ENCODE results near the gene CNGA3.
"Not testable (repeated sequence)": the region's sequence is repeated elsewhere in the genome, so short reads cannot be mapped to it uniquely, and the experiment has no call there.

Gene CNGA3

DNA sequence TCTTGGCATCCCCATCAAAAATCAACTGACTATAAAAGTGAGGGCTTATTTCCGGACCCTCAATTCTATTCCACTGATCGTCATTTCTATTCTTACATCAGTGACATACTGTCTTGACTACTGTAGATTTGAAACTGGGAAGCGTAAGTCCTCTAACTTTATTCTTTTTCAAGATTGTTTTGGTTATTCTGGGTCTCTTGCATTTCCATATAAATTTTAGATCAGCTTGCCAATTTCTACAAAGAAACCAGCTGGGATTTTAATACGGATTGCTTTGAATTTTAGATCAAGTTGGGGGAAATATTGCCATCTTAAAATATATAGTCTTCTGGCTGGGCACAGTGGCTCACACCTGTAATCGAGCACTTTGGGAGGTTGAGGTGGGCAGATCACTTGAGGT is 80.5 kb downstream of the CNGA3 start:
- no peaks in the 10 kb centered on the region for H3K4me1 ChIP-seq (ENCODE audit: insufficient read depth, low read length)
- H3K27ac ChIP-seq (ENCODE audit: low read depth, low read length) = no peak overlapping the region
- H3K36me3 ChIP-seq (ENCODE audit: insufficient read depth, low read length) = no peaks in the 10 kb centered on the region
- H3K4me3 ChIP-seq (ENCODE audit: low read length) = no peak overlapping the region
- no peak overlapping the region for H3K9ac ChIP-seq (ENCODE audit: low read depth, low read length)
- 95% methylated on average over 5 of the region's 5 CpGs for WGBS
- peaks cover 18% of the 10 kb centered on the region for H3K9me3 ChIP-seq (ENCODE audit: insufficient read depth, low read depth, low read length)
- H3K27me3 ChIP-seq (ENCODE audit: insufficient read depth, low read length) = no peaks in the 10 kb centered on the region

DNA sequence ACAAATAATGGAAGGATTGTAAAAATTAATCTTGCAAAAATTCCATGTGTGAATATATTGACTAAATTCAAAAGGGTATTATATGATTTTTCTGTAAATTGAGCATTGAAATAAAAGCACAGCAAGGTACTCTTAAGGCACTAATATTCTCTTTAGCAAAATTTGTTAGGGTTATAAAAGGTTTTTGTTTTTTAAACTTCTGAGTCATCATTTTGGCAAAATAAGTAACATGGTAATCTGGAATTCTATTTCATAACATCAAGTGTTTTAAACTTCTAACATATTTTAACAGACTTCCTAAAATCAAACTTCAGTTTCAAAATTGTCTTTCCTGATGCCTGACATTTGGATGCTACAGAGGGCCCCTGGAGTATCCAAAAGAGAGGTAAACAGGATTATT is 85.9 kb downstream of the CNGA3 start:
- H3K9ac ChIP-seq (ENCODE audit: low read depth, low read length) = no peak overlapping the region
- H3K4me1 ChIP-seq (ENCODE audit: insufficient read depth, low read length) = peaks cover 3% of the 10 kb centered on the region; the same call in 1 of the 2 replicates
- H3K27ac ChIP-seq (ENCODE audit: low read depth, low read length) = no peak overlapping the region
- no peak overlapping the region for H3K4me3 ChIP-seq (ENCODE audit: low read length)
- H3K36me3 ChIP-seq (ENCODE audit: insufficient read depth, low read length) = no peaks in the 10 kb centered on the region
- H3K9me3 ChIP-seq (ENCODE audit: insufficient read depth, low read depth, low read length) = peaks cover 38% of the 10 kb centered on the region
- no peaks in the 10 kb centered on the region for H3K27me3 ChIP-seq (ENCODE audit: insufficient read depth, low read length)

DNA sequence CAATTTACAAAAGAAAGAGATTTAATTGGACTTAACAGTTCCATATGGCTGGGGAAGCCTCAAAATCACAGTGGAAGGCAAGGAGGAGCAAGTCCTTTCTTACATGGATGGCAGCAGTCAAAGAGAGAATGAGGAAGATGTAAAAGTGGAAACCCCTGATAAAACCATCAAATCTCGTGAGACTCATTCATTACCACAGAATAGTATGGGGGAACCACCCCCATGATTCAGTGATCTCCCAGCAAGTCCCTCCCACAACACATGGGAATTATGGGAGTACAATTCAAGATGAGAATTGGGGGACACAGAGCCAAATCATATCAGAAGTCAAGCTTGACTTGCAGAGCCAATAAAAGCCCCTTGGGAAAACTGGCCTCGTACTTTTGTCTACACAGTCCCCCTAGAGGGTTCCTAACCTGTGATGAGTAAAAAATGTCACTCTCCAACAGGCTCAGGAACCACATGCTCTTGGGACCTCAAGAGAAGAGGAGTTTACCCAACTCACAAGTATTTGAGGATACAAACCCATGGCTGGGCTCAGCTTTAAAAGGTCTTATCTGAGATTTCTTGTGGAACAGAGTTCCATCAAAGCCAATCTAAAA is 87.2 kb downstream of the CNGA3 start:
- no peak overlapping the region for H3K27ac ChIP-seq (ENCODE audit: low read depth, low read length)
- H3K4me3 ChIP-seq (ENCODE audit: low read length) = no peak overlapping the region
- peaks cover 16% of the 10 kb centered on the region; the same call in 1 of the 2 replicates for H3K4me1 ChIP-seq (ENCODE audit: insufficient read depth, low read length)
- 100% methylated on average over 1 of the region's 2 CpGs for WGBS
- H3K27me3 ChIP-seq (ENCODE audit: insufficient read depth, low read length) = no peaks in the 10 kb centered on the region
- no peaks in the 10 kb centered on the region for H3K36me3 ChIP-seq (ENCODE audit: insufficient read depth, low read length)
- H3K9ac ChIP-seq (ENCODE audit: low read depth, low read length) = no peak overlapping the region
- H3K9me3 ChIP-seq (ENCODE audit: insufficient read depth, low read depth, low read length) = peaks cover 38% of the 10 kb centered on the region

DNA sequence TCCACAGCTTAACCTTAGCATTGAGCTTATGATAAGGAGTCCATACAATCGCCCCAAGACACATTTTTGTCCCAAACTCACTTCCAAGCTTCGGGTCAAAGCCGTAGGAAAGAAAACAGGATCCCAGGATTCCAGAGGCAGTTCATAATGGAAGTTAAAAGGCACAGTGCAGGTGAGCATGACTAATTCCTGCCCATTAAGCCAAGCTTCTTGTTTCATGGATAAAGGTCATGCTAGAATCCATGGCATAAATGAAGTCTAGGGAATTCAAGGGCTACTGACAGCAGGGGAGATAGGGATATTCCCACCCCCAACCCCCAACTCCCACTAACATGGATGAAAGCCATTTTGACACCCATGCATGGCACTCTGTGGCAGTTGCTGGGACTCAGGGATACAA is 88.2 kb downstream of the CNGA3 start:
- H3K9me3 ChIP-seq (ENCODE audit: insufficient read depth, low read depth, low read length) = peaks cover 38% of the 10 kb centered on the region
- WGBS = 92% methylated on average over 3 of the region's 3 CpGs

DNA sequence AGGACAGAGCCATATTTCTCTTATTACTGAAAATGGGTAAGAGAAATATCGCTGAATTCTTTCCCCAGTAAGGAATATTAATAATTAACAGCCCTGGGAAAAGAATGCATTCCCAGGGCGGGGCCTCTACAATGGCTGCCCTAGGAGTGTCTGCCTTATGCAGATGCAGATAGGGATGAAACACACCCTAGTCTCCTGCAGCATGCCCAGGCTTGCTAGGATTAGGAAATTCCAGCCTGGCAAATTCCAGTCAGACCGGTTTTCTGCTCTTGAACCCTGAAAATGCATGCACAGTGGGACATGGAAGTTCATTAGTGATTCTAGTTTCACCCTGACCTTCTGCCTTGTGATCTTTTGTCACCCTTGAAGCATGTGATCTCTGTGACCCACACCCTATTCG is 89.4 kb downstream of the CNGA3 start:
- H3K4me1 ChIP-seq (ENCODE audit: insufficient read depth, low read length) = peaks cover 17% of the 10 kb centered on the region; the same call in 1 of the 2 replicates
- 93% methylated on average over 3 of the region's 4 CpGs for WGBS

More for the DNA sequence above, 88.2 kb downstream of the CNGA3 start:
- Histone ChIP-seq H3K4me3 (ENCODE audit: low read length) (no peak overlapping the region), H3K27me3 (ENCODE audit: insufficient read depth, low read length) (no peaks in the 10 kb centered on the region), H3K36me3 (ENCODE audit: insufficient read depth, low read length) (no peaks in the 10 kb centered on the region), H3K9ac (ENCODE audit: low read depth, low read length) (no peak overlapping the region), H3K27ac (ENCODE audit: low read depth, low read length) (no peak overlapping the region), H3K4me1 (ENCODE audit: insufficient read depth, low read length) (peaks cover 17% of the 10 kb centered on the region; the same call in 1 of the 2 replicates)

DNA sequence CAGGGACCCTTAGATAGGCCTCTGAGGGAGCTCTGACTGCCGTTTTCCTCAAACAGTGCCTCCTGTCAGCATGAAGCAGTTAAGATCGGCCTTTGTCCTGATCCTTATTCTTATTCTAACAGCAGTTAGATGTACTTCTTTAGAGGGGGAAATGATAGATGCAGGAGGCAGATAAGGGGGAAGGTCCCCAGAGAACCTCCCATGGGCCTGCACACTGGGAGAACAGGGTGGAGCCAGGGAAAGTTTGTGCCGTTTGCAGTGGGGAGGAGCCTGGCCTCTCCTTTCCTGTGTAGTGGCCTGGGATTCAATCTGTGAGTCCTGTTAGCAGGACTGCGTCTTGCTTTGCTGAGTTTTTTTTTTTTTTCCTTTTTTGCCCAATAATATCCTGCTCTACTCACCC is 90.5 kb downstream of the CNGA3 start:
- 70% methylated on average over 4 of the region's 4 CpGs for WGBS
- peak overlapping the region; percentile 36; the same call in 1 of the 2 replicates for H3K27ac ChIP-seq (ENCODE audit: low read depth, low read length)
- peaks cover 18% of the 10 kb centered on the region; the same call in 1 of the 2 replicates for H3K4me1 ChIP-seq (ENCODE audit: insufficient read depth, low read length)
- no peak overlapping the region for H3K4me3 ChIP-seq (ENCODE audit: low read length)
- H3K9me3 ChIP-seq (ENCODE audit: insufficient read depth, low read depth, low read length) = peaks cover 31% of the 10 kb centered on the region
- no peak overlapping the region for H3K9ac ChIP-seq (ENCODE audit: low read depth, low read length)
- H3K27me3 ChIP-seq (ENCODE audit: insufficient read depth, low read length) = no peaks in the 10 kb centered on the region
- no peaks in the 10 kb centered on the region for H3K36me3 ChIP-seq (ENCODE audit: insufficient read depth, low read length)

More for the DNA sequence above, 89.4 kb downstream of the CNGA3 start:
- not testable (repeated sequence) for H3K27me3 ChIP-seq (ENCODE audit: insufficient read depth, low read length); H3K9ac ChIP-seq (ENCODE audit: low read depth, low read length); H3K27ac ChIP-seq (ENCODE audit: low read depth, low read length); H3K4me3 ChIP-seq (ENCODE audit: low read length); H3K36me3 ChIP-seq (ENCODE audit: insufficient read depth, low read length)
- H3K9me3 ChIP-seq (ENCODE audit: insufficient read depth, low read depth, low read length) = peaks cover 36% of the 10 kb centered on the region

DNA sequence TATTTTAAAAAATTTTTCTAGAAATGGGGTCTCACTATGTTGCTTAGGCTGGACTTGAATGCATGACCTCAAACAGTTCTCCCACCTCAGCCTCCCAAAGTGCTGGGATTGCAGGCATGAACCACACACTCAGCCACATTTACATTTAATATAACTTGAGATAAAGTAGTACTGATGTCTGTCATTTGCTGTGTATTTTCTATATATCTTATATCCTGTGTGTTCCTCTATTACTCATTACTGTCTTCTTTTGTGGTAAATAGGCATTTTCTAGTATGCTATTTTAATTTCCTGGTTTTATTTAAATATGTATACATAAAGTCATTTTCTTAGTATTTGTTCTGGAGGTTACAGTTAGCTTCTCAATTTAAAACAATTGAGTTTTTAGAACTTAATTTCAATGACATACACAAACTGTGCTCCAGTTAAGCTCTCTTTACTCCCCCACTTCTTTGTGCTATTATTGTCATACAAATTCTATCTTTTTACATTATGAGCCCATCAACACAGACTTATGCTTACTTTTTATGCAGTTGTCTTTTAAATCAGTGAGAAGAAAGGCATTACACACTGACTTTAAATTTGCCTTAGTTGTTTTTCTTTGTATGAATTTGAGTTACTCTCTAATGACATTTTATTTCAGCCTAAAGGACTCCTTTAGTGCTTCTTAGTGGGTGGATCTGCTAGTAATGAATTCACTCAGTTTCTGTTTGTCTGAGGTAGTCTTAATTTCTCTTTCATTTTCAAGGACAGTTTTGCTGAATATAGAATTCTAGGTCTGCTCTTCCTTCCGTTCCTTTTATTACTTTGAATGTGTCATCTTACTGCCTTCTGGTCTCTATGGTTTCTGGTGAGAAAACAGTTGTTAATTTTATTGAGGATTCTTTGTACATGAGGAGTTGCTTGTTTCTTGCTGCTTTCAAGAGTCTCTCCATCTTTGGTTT is 92.2 kb downstream of the CNGA3 start:
- H3K36me3 ChIP-seq (ENCODE audit: insufficient read depth, low read length) = no peaks in the 10 kb centered on the region
- no peaks in the 10 kb centered on the region for H3K27me3 ChIP-seq (ENCODE audit: insufficient read depth, low read length)
- no peak overlapping the region for H3K27ac ChIP-seq (ENCODE audit: low read depth, low read length)
- no peak overlapping the region for H3K4me3 ChIP-seq (ENCODE audit: low read length)
- peaks cover 16% of the 10 kb centered on the region for H3K9me3 ChIP-seq (ENCODE audit: insufficient read depth, low read depth, low read length)
- WGBS = no CpG with 5 or more reads among the region's 1 CpG
- H3K9ac ChIP-seq (ENCODE audit: low read depth, low read length) = no peak overlapping the region
- H3K4me1 ChIP-seq (ENCODE audit: insufficient read depth, low read length) = peaks cover 32% of the 10 kb centered on the region

DNA sequence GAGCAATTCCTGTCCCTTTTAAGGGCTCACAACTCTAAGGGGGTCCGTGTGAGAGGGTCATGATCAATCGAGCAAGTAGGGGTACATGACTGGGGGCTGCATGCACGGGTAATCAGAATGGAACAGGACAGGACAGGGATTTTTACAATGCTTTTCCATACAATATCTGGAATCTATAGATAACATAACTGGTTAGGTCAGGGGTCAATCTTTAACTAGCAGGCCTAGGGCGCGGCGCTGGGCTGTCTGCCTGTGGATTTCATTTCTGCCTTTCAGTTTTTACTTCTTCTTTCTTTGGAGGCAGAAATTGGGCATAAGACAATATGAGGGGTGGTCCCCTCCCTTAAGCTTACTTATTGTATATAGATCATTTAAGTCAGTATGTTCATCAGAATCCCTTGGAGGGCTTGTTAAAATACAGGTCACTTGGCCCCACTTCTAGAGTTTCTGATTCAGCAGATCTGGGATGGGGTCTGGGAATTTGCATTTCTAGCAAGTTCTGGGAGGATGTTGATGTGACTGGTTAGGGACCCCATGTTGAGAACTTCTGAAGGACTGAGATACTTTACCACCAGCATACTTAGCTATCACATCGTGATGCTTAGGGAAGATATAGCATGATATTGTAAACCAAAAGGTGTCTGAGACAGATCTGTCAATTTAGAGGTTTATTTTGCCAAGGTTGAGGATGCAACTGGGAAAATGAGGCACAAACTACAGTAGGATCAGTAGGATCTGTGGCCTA is 95.6 kb downstream of the CNGA3 start:
- H3K27ac ChIP-seq (ENCODE audit: low read depth, low read length) = peak overlapping the region; percentile 88; the same call in 1 of the 2 replicates
- H3K9me3 ChIP-seq (ENCODE audit: insufficient read depth, low read depth, low read length) = peaks cover 2% of the 10 kb centered on the region; the same call in 1 of the 2 replicates
- H3K4me1 ChIP-seq (ENCODE audit: insufficient read depth, low read length) = peaks cover 51% of the 10 kb centered on the region
- WGBS = 84% methylated on average over 7 of the region's 7 CpGs
- H3K4me3 ChIP-seq (ENCODE audit: low read length) = no peak overlapping the region
- H3K36me3 ChIP-seq (ENCODE audit: insufficient read depth, low read length) = no peaks in the 10 kb centered on the region
- H3K27me3 ChIP-seq (ENCODE audit: insufficient read depth, low read length) = no peaks in the 10 kb centered on the region
- no peak overlapping the region for H3K9ac ChIP-seq (ENCODE audit: low read depth, low read length)

DNA sequence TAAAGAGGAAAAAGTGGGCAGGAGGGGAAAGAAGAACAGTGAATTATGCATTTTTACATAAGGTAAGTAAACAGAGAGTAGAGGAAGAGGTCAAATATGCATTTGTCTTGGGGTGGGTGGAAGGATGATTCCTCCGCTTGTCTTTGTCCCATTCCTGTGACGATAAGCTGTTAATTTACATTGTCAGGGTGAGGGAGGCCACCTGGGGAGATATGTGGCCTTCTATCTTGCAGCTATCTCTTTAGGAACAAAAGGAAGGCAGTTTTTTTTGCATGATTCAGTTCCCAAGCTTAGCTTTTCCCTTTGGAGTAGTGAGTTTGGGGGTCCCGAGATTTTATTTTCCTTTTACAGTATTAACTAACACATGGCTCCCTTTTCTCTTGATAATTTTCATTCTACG is 96.2 kb downstream of the CNGA3 start:
- H3K36me3 ChIP-seq (ENCODE audit: insufficient read depth, low read length) = no peaks in the 10 kb centered on the region
- peaks cover 2% of the 10 kb centered on the region; the same call in 1 of the 2 replicates for H3K9me3 ChIP-seq (ENCODE audit: insufficient read depth, low read depth, low read length)
- H3K27me3 ChIP-seq (ENCODE audit: insufficient read depth, low read length) = no peaks in the 10 kb centered on the region
- H3K27ac ChIP-seq (ENCODE audit: low read depth, low read length) = peak overlapping the region; percentile 88; the same call in 1 of the 2 replicates
- H3K4me3 ChIP-seq (ENCODE audit: low read length) = no peak overlapping the region
- peaks cover 50% of the 10 kb centered on the region for H3K4me1 ChIP-seq (ENCODE audit: insufficient read depth, low read length)
- 14% methylated on average over 3 of the region's 4 CpGs for WGBS
- H3K9ac ChIP-seq (ENCODE audit: low read depth, low read length) = no peak overlapping the region

DNA sequence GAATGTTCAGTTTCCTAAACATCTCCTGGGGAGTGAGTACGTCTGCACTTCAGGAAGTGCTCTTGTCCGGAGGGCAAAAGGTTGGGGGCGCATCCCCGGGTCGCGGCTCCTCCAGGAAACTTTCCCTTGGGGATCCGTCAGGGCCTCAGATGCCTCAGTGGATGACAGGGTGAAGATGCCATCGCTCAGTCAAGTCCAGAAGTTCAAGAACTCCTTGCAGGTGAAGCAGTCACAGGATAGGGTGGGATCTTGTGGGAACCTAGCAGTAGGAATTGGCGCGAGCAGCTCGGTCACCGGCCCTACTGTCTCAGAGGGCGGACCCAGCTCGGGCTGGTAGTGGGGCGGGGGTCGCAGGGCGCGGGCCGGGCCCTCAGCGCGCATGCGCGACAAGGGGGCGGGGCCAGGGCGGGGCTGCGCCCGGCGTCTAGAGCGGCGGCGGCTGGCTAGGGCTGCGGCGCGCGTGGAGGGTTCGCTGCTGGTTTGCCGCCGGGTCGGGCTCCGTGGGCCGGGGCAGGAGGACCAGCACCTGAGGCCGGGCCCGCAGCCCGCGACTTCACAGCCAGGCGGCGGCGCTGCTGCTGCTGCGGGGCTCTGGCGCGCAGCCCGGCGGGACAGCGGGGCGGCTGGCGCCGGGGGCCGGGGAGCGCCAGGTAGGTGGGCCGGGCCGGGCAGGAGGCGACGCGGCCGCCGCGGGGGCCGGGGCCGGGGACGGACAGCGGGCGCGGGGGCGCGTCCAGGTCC is 98.3 kb downstream of the CNGA3 start, which contains the start of gene INPP4A:
INPP4A (plus strand) TSS at position 423 of the 741 bp plus-strand sequence. CDS start 75,191 bp downstream, outside the sequence.
- Histone ChIP-seq H3K9ac (ENCODE audit: low read depth, low read length) (peak within 1 kb of the TSS; percentile 33), H3K27ac (ENCODE audit: low read depth, low read length) (peak within 1 kb of the TSS; percentile 55; the same call in 1 of the 2 replicates), H3K9me3 (ENCODE audit: insufficient read depth, low read depth, low read length) (peaks cover 2% of the 10 kb centered on the region; the same call in 1 of the 2 replicates), H3K27me3 (ENCODE audit: insufficient read depth, low read length) (no peaks in the 10 kb centered on the region), H3K4me3 (ENCODE audit: low read length) (peak within 1 kb of the TSS; percentile 65), H3K36me3 (ENCODE audit: insufficient read depth, low read length) (no peaks in the 10 kb centered on the region), H3K4me1 (ENCODE audit: insufficient read depth, low read length) (peaks cover 53% of the 10 kb centered on the region)
- under 1% methylated on average over 75 of the region's 75 CpGs for whole genome bisulfite sequencing
